SK-N-SH (cell line): ENCODE measurements around the gene TBX19.

ENCODE experiments used
- EZH2phosphoT487 ChIP-seq: fragments of 200-600 bp; sonication (generic); IDR thresholded peaks from 2 replicates; pipeline ENCODE4 v1.6.1; 2017; ENCODE audit warnings: low read depth, mixed run types, mild to moderate bottlenecking, antibody characterized with exemption, moderate library complexity, borderline replicate concordance
- POLR2AphosphoS5 ChIP-seq: IDR thresholded peaks from 2 replicates; pipeline ENCODE4 v1.6.1; 2012; ENCODE audit warnings: low read depth, low read length

- TF ChIP-seq POLR2AphosphoS5 = no peak
- TF ChIP-seq EZH2phosphoT487 = no peak
These were observed 21.1 kb downstream of the TBX19 start for GRCh38 chr1:168301664-168302320.
